Lower lobe of right lung (tissue), 2 donors: Measurements from ENCODE around the gene DNMBP. TPM values are rescaled to one million over a fixed set of nuclear protein-coding genes. Genes with fewer than 3 reads are reported as not detected.

Experiments used
- ATAC-seq, 2 donors: fragments of 200-7000 bp; cut with Tn5 transposase; one replicate each; pipeline ENCODE4 v1.9.1; 2020 to 2022; ENCODE audit warnings: mild to moderate bottlenecking in 2 of 2, moderate library complexity in 2 of 2
- DNase-seq: peaks from one replicate; pipeline ENCODE4 v3.0.0-alpha.2; 2020
- H3K27ac ChIP-seq: fragments of 200-600 bp; one replicate; pipeline ENCODE4 v1.8.0; 2022
- H3K27me3 ChIP-seq: fragments of 200-600 bp; one replicate; pipeline ENCODE4 v1.8.0; 2022; ENCODE audit warnings: low read depth
- H3K36me3 ChIP-seq: fragments of 200-600 bp; one replicate; pipeline ENCODE4 v1.8.0; 2022; ENCODE audit warnings: mild to moderate bottlenecking
- H3K4me1 ChIP-seq: fragments of 200-600 bp; one replicate; pipeline ENCODE4 v1.8.0; 2022
- H3K4me3 ChIP-seq: fragments of 200-600 bp; one replicate; pipeline ENCODE4 v1.8.0; 2022; ENCODE audit warnings: mild to moderate bottlenecking
- H3K9me3 ChIP-seq: fragments of 200-600 bp; one replicate; pipeline ENCODE4 v1.8.0; 2022
- intact Hi-C: fragments of 100-400 bp; cut with DNase I; formaldehyde crosslinking; loops from one replicate; pipeline ENCODE4 v1.11.0; 2022
- total RNA-seq: library from RNA; stranded (reverse); fragmentation: NEBNext Ultra II Directional; extraction: Animal tissue kit (Norgen Biotek cat#: 25700); gene quantifications from one replicate; pipeline ENCODE4 v1.2.1, GENCODE V29; 2021
- TF ChIP-seq, protein P1 (sequence below): fragments of 200-600 bp; IDR thresholded peaks from one replicate; pipeline ENCODE4 v1.8.0; 2022; ENCODE audit warnings: antibody characterized with exemption, mild to moderate bottlenecking
- donor health status: DM: no; HTN: yes; CAD: no; lungs with severe emphysema.

The DNMBP gene
- total RNA-seq, 1 donor from 2014 or later, result 13.7 TPM

DNA sequence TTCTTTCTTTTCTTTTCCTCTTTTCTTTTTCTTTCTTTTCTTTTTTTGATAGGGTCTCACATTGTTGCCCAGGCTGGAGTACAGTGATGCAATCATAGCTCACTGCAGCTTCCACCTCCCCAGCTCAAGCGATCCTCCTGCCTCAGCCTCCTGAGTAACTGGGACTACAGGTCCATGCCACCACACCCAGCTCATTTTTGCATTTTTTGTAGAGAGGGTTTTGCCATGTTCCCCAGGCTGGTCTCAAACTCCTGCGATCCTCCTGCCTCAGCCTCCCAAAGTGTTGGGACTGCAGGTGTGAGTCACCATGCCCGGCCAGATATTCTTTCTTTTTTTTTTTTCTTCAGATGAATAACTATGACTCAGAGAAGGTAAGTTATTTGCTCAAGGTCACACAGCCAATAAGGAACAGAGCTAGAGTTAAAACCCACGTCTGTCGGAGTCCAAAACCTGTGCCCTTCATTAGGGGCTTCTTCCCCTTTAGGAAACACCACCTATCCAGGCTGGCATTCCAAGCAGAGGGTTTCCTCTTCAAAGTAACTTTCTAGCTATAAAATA is 28.1 kb upstream of the DNMBP start:
- Histone ChIP-seq H3K27me3 (no peaks in the 10 kb centered on the region), H3K36me3 (no peaks in the 10 kb centered on the region), H3K4me3 (no peak overlapping the region), H3K9me3 (no peaks in the 10 kb centered on the region), H3K4me1 (no peaks in the 10 kb centered on the region), H3K27ac (no peak overlapping the region)
- no peak for DNase-seq
- no peak for ATAC-seq
- TF ChIP-seq, protein P1, sequence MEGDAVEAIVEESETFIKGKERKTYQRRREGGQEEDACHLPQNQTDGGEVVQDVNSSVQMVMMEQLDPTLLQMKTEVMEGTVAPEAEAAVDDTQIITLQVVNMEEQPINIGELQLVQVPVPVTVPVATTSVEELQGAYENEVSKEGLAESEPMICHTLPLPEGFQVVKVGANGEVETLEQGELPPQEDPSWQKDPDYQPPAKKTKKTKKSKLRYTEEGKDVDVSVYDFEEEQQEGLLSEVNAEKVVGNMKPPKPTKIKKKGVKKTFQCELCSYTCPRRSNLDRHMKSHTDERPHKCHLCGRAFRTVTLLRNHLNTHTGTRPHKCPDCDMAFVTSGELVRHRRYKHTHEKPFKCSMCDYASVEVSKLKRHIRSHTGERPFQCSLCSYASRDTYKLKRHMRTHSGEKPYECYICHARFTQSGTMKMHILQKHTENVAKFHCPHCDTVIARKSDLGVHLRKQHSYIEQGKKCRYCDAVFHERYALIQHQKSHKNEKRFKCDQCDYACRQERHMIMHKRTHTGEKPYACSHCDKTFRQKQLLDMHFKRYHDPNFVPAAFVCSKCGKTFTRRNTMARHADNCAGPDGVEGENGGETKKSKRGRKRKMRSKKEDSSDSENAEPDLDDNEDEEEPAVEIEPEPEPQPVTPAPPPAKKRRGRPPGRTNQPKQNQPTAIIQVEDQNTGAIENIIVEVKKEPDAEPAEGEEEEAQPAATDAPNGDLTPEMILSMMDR, result no peak
- intact Hi-C loops, result no loop called here

DNA sequence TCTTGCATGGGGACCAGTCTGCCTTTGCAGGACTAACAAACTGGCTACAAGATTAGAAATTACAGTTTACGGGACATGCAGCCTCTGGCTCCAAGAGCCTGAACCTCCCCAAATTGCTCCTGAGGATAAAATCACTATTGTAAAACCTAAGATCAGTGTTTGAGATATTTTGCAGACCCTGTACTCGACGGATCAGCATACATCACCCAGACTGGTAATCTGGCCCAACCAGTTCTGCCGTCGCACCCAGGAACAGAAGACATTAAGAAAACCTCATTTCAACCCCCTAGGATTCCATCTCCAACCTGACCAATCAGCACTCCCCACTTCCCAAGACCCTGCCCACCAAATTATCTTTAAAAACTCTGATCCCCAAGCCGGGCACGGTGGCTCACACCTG is 27.1 kb upstream of the DNMBP start:
- intact Hi-C loops, result no loop called here
- Histone ChIP-seq H3K9me3 (no peaks in the 10 kb centered on the region), H3K4me3 (no peak overlapping the region), H3K4me1 (no peaks in the 10 kb centered on the region), H3K27ac (no peak overlapping the region), H3K36me3 (no peaks in the 10 kb centered on the region), H3K27me3 (no peaks in the 10 kb centered on the region)
- no peak for DNase-seq
- no peak for ATAC-seq
- TF ChIP-seq, protein P1, result no peak

DNA sequence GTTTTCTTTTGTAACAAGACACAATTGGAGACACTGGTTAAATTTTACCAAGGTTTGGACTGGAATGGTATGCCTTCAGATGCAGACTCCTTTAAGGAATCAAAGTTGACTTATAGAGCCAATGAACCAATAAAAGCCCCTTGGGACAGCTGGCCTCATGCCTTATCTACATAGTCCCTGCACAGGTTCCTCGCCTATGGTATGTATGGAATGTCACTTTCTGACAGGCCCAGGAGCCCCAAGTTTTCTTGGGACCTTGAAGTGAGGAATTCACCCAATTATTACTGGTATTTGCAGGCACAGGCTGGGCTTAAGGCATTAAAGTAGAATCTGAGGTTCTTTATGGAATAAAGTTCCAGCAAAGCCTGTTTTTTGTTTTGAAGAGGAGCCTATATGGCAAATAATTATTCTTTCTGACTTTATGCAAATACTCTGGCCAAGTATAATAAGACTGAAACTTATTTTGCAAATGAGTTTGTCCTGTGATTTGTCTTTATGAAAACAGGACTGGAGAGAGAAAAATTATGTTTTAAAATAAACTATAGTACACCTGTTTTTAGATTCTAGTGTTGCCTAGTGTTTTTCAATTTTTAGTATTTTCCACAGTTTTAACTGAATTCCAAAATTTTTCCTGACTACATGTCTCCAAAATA is 24.1 kb upstream of the DNMBP start:
- TF ChIP-seq, protein P1, result no peak
- no peak overlapping the region for H3K27ac ChIP-seq
- H3K4me1 ChIP-seq, result no peaks in the 10 kb centered on the region
- intact Hi-C loops, result no loop called here
- no peaks in the 10 kb centered on the region for H3K27me3 ChIP-seq
- DNase-seq, result no peak
- no peaks in the 10 kb centered on the region for H3K9me3 ChIP-seq
- no peak overlapping the region for H3K4me3 ChIP-seq
- no peaks in the 10 kb centered on the region for H3K36me3 ChIP-seq
- no peak for ATAC-seq

DNA sequence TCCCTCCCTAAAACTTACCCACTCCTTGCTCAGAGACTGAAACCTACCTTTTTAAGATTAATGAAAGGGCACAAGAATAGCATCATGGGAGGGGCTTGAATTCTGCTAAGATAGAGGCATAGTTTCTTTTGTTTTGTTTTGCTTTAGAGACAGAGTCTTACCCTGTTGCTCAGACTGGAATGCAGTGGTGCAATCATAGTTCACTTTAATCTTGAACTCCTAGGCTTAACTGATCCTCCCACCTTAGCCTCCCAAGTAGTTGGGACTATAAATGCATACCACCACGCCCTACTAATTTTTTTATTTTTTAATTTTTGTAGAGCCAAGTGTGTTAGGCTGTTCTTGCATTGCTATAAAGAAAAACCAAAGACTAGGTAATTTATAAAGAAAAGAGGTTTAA is 17.7 kb upstream of the DNMBP start:
- intact Hi-C loops, result no loop called here

DNA sequence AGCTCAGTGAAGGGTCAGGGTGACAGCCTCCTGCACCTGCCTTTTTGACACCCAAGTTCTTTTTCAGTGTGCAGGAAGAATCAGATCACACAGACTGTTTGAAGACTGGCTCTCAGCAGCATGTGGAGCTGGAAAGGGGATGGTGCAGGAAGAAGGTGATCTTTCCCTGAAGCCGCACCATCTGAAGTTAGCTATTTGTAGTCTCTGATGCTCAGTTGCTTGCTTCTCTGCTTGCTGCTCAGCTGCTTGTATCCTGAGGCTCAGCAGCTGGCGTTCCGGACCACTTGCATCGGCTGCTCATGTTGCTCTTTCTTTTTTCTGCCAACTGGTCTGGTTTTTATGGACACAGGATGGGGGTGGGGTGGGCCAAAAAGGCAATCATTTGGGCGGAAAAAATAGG is 15.8 kb upstream of the DNMBP start:
- no peaks in the 10 kb centered on the region for H3K9me3 ChIP-seq
- no peaks in the 10 kb centered on the region for H3K36me3 ChIP-seq
- H3K4me1 ChIP-seq, result no peaks in the 10 kb centered on the region
- TF ChIP-seq, protein P1, result no peak
- ATAC-seq, result no peak
- no peak for DNase-seq
- no peak overlapping the region for H3K4me3 ChIP-seq
- intact Hi-C loops, result no loop called here
- H3K27ac ChIP-seq, result no peak overlapping the region
- no peaks in the 10 kb centered on the region for H3K27me3 ChIP-seq

More for the DNA sequence above, 17.7 kb upstream of the DNMBP start:
- TF ChIP-seq, protein P1, result no peak
- Histone ChIP-seq H3K27ac (no peak overlapping the region), H3K4me1 (no peaks in the 10 kb centered on the region), H3K36me3 (no peaks in the 10 kb centered on the region), H3K4me3 (no peak overlapping the region), H3K9me3 (no peaks in the 10 kb centered on the region), H3K27me3 (no peaks in the 10 kb centered on the region)
- no peak for ATAC-seq
- no peak for DNase-seq
